Kasumi-1 (cell line): Measurements from ENCODE around the gene AS3MT.
"Not testable (repeated sequence)": the region's sequence is repeated elsewhere in the genome, so short reads cannot be mapped to it uniquely, and the experiment has no call there.

Experiments
- DNase-seq, 2 experiments: peaks; one replicate each; lab custom pipeline; 2025; lab: John Stamatoyannopoulos, UW

Gene AS3MT

GRCh38 chr10:102919246-102919959 is 50.1 kb downstream of the AS3MT start:
- DNase-seq: no peak

- no peak for DNase-seq
Observed at GRCh38 chr10:102919992-102920739, 50.9 kb downstream of the AS3MT start.

- DNase-seq: no peak
Observed at GRCh38 chr10:102923601-102924000, 54.3 kb downstream of the AS3MT start.

- DNase-seq: no peak
Observed at GRCh38 chr10:102926842-102927241, 57.6 kb downstream of the AS3MT start.

GRCh38 chr10:102927311-102928010 is 58.2 kb downstream of the AS3MT start:
- DNase-seq: peak; percentile 93 to 96

GRCh38 chr10:102928442-102928841 is 59.2 kb downstream of the AS3MT start:
- not testable (repeated sequence) for DNase-seq

- no peak for DNase-seq
Observed at GRCh38 chr10:102930720-102931119, 61.5 kb downstream of the AS3MT start.

GRCh38 chr10:102931643-102932042 is 62.4 kb downstream of the AS3MT start:
- DNase-seq: no peak

GRCh38 chr10:102935505-102935904 is 66.2 kb downstream of the AS3MT start:
- no peak for DNase-seq

- no peak for DNase-seq
Observed at GRCh38 chr10:102935939-102936605, 66.8 kb downstream of the AS3MT start.

GRCh38 chr10:102941401-102941800 is 72.1 kb downstream of the AS3MT start:
- DNase-seq: no peak

- DNase-seq: no peak
Observed at GRCh38 chr10:102945449-102945848, 76.2 kb downstream of the AS3MT start.

GRCh38 chr10:102945962-102946361 is 76.7 kb downstream of the AS3MT start:
- no peak for DNase-seq

GRCh38 chr10:102946992-102947391 is 77.7 kb downstream of the AS3MT start:
- DNase-seq: no peak

GRCh38 chr10:102948176-102948575 is 78.9 kb downstream of the AS3MT start:
- DNase-seq: no peak

GRCh38 chr10:102948786-102949185 is 79.5 kb downstream of the AS3MT start:
- DNase-seq: no peak

GRCh38 chr10:102949916-102950315 is 80.6 kb downstream of the AS3MT start:
- no peak for DNase-seq

GRCh38 chr10:102951316-102951715 is 82.0 kb downstream of the AS3MT start:
- DNase-seq: no peak
